Endothelial cell of umbilical vein (primary cell): ENCODE measurements around the gene FSIP1.

Experiments
- CTCF ChIP-seq, 2 donors: IDR thresholded peaks; 1 replicate in 1 of 2; 2 replicates in 1 of 2; pipeline ENCODE4 v1.5.1; 2011; ENCODE audit warnings: low read length in 2 of 2, mild to moderate bottlenecking in 2 of 2, moderate library complexity in 2 of 2, control low read depth in 1 of 2, inconsistent platforms in 1 of 2, low read depth in 1 of 2; ENCODE audit not compliant: insufficient read depth in 1 of 2; ENCODE audit errors: extremely low read depth in 1 of 2
- EZH2 ChIP-seq: IDR thresholded peaks from 2 replicates; pipeline ENCODE4 v1.6.1; 2012; ENCODE audit warnings: borderline replicate concordance, low read depth, mild to moderate bottlenecking, moderate library complexity, low read length, inconsistent platforms; ENCODE audit not compliant: severe bottlenecking
- GATA2 ChIP-seq: IDR thresholded peaks from 2 replicates; pipeline ENCODE4 v1.7.0; 2011; ENCODE audit warnings: low read depth, mild to moderate bottlenecking, moderate library complexity, mixed read lengths, low read length; ENCODE audit not compliant: insufficient read length, insufficient read depth

- TF ChIP-seq EZH2 (no peak), CTCF (IDR thresholded peaks at IDR 0.05; ENCODE audit: extremely low read depth in 1 of 2, insufficient read depth in 1 of 2, low read depth in 1 of 2, low read length in 2 of 2) (no peak), GATA2 (no peak)
Observed at GRCh38 chr15:39820050-39820602, 37.5 kb upstream of the FSIP1 start.
